Prostate gland (tissue), 2 donors: ENCODE data around the gene MAGI2. TPM values are rescaled to one million over a fixed set of nuclear protein-coding genes. Genes with fewer than 3 reads are reported as not detected.

ENCODE experiments used
- DNase-seq: peaks from one replicate; pipeline ENCODE4 v3.0.0-alpha.2; 2019; ENCODE audit warnings: low spot score
- H3K27ac ChIP-seq, 2 donors: fragments of 200-600 bp; sonication (generic); 2 replicates each; pipeline ENCODE4 v1.5.1; 2017 to 2019
- H3K27me3 ChIP-seq: fragments of 200-600 bp; sonication (generic); replicated peaks from 2 replicates; pipeline ENCODE4 v1.5.1; 2019; ENCODE audit not compliant: insufficient read depth
- H3K36me3 ChIP-seq, 2 donors: fragments of 200-600 bp; sonication (generic); 1 replicate in 1 of 2; 2 replicates in 1 of 2; pipeline versions ENCODE4 v1.5.1 to v1.8.1; 2017 to 2019
- H3K4me1 ChIP-seq: fragments of 200-600 bp; sonication (generic); replicated peaks from 2 replicates; pipeline ENCODE4 v1.5.1; 2019
- H3K4me3 ChIP-seq, 2 donors: fragments of 200-600 bp; sonication (generic); 2 replicates each; pipeline ENCODE4 v1.5.1; 2017 to 2019
- H3K9me3 ChIP-seq: fragments of 200-600 bp; sonication (generic); 2 replicates; pipeline ENCODE4 v1.5.1; 2017
- CTCF ChIP-seq, 4 experiments: fragments of 200-600 bp in 2 of 4; fragments of 450-650 bp in 2 of 4; sonication (generic) in 2 of 4; IDR thresholded peaks; 1 replicate in 3 of 4; 2 replicates in 1 of 4; pipeline ENCODE4 v1.5.1; 2016 to 2019; ENCODE audit warnings: antibody characterized with exemption in 4 of 4, mild to moderate bottlenecking in 2 of 4, moderate library complexity in 2 of 4
- POLR2A ChIP-seq: fragments of 450-650 bp; IDR thresholded peaks from one replicate; pipeline ENCODE4 v1.6.1; 2016; ENCODE audit warnings: antibody characterized with exemption, mild to moderate bottlenecking
- POLR2AphosphoS5 ChIP-seq: sonication (generic); formaldehyde crosslinking; IDR thresholded peaks from one replicate; pipeline ENCODE4 v1.6.1; 2017; ENCODE audit warnings: antibody characterized with exemption
- WGBS: methylation state at CpG from one replicate; pipeline ENCODE4 v1.1.5; 2018; 5-methylcytosine and 5-hydroxymethylcytosine counted together
- intact Hi-C: fragments of 100-400 bp; cut with DNase I; formaldehyde crosslinking; loops from one replicate; pipeline ENCODE4 v1.14.2; 2022
- total RNA-seq, 2 donors: library from RNA; depleted of rRNA; stranded (reverse); fragments of >200 nt; gene quantifications; one replicate each; pipeline ENCODE4 v1.1.0, GENCODE V29; 2016

MAGI2 gene
- total RNA-seq, 2 donors from 2014 or later, result 27.1 to 31.3 TPM

GRCh38 chr7:79199961-79200360 is 253.5 kb downstream of the MAGI2 start:
- Histone ChIP-seq H3K36me3 (no peaks in the 10 kb centered on the region), H3K4me1 (no peaks in the 10 kb centered on the region), H3K27ac (no peak overlapping the region), H3K4me3 (no peak overlapping the region), H3K9me3 (no peaks in the 10 kb centered on the region), H3K27me3 (no peaks in the 10 kb centered on the region)
- DNase-seq, result no peak
- intact Hi-C loops, result no loop called here
- WGBS, result 97% methylated on average over 2 of the region's 2 CpGs
- TF ChIP-seq POLR2AphosphoS5 (no peak), POLR2A (no peak), CTCF (IDR thresholded peaks at IDR 0.05) (no peak)

GRCh38 chr7:79199266-79199665 is 254.2 kb downstream of the MAGI2 start:
- intact Hi-C loops, result no loop called here
- TF ChIP-seq POLR2AphosphoS5, result no peak
- TF ChIP-seq POLR2A, result no peak
- no peak for TF ChIP-seq CTCF (IDR thresholded peaks at IDR 0.05)
- no peaks in the 10 kb centered on the region for H3K9me3 ChIP-seq
- no peaks in the 10 kb centered on the region for H3K27me3 ChIP-seq
- no peak overlapping the region for H3K4me3 ChIP-seq
- H3K4me1 ChIP-seq, result no peaks in the 10 kb centered on the region
- no peaks in the 10 kb centered on the region for H3K36me3 ChIP-seq
- 80% methylated on average over 6 of the region's 6 CpGs for WGBS
- DNase-seq, result no peak
- H3K27ac ChIP-seq, result no peak overlapping the region

DNA sequence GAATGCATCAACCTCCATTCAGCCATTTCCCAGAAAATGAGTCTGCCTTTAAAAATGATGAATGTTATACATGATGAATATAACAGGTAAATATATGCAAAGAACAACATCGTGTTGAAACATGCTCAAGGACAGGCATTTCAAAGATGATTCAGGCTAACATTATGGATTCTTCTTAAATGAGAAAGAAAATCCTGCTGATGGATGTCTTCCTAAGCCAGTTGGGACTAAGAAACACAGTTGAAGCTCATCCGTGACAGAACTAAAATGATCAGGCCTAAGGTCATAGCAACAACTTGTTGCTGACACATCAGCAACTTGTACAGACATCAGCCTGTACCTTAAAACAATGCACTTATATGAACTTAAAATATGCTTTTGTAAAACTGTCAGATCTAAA is 267.9 kb downstream of the MAGI2 start:
- Histone ChIP-seq H3K4me1 (no peaks in the 10 kb centered on the region), H3K36me3 (no peaks in the 10 kb centered on the region), H3K9me3 (no peaks in the 10 kb centered on the region), H3K27ac (no peak overlapping the region), H3K27me3 (no peaks in the 10 kb centered on the region), H3K4me3 (no peak overlapping the region)
- TF ChIP-seq CTCF (IDR thresholded peaks at IDR 0.05) (no peak), POLR2A (no peak), POLR2AphosphoS5 (no peak)
- DNase-seq, result no peak
- intact Hi-C loops, result no loop called here
- 79% methylated on average over 2 of the region's 2 CpGs for WGBS

- Histone ChIP-seq H3K9me3 (no peaks in the 10 kb centered on the region), H3K4me3 (no peak overlapping the region), H3K36me3 (no peaks in the 10 kb centered on the region), H3K27ac (no peak overlapping the region), H3K4me1 (no peaks in the 10 kb centered on the region), H3K27me3 (no peaks in the 10 kb centered on the region)
- intact Hi-C loops, result no loop called here
- 60% methylated on average over 1 of the region's 1 CpG for WGBS
- TF ChIP-seq POLR2AphosphoS5, result no peak
- no peak for TF ChIP-seq CTCF (IDR thresholded peaks at IDR 0.05)
- TF ChIP-seq POLR2A, result no peak
- no peak for DNase-seq
Observed at GRCh38 chr7:79182283-79182682, 271.2 kb downstream of the MAGI2 start.

- WGBS, result 48% methylated on average over 2 of the region's 2 CpGs
- no peak for TF ChIP-seq CTCF (IDR thresholded peaks at IDR 0.05)
- TF ChIP-seq POLR2AphosphoS5, result no peak
- TF ChIP-seq POLR2A, result no peak
- H3K9me3 ChIP-seq, result no peaks in the 10 kb centered on the region
- no peaks in the 10 kb centered on the region for H3K4me1 ChIP-seq
- H3K27me3 ChIP-seq, result no peaks in the 10 kb centered on the region
- intact Hi-C loops, result no loop called here
- no peaks in the 10 kb centered on the region for H3K36me3 ChIP-seq
- H3K4me3 ChIP-seq, result no peak overlapping the region
- DNase-seq, result no peak
- H3K27ac ChIP-seq, result no peak overlapping the region
Observed at GRCh38 chr7:79180533-79180932, 272.9 kb downstream of the MAGI2 start.
